Memory B cell (primary cell): ENCODE measurements around the gene DVL2.
A peak's percentile ranks its signal among the peaks of the same experiment; 100 is the strongest.

ENCODE experiments used
- ATAC-seq: fragments of 150-1000 bp; cut with Tn5 transposase; 2 replicates; pipeline ENCODE4 v1.10.0; 2021; ENCODE audit warnings: low read depth, mild to moderate bottlenecking, moderate library complexity
- DNase-seq, 2 donors: peaks; one replicate each; pipeline ENCODE4 v3.0.0; 2022; ENCODE audit warnings: low spot score in 2 of 2
- H3K27ac Mint-ChIP-seq: one replicate; pipeline ENCODE4 v1.8.0; 2022; ENCODE audit warnings: mild to moderate bottlenecking, moderate library complexity, mixed read lengths
- H3K27me3 Mint-ChIP-seq: one replicate; pipeline ENCODE4 v1.8.0; 2022; ENCODE audit warnings: mixed read lengths
- H3K36me3 Mint-ChIP-seq: one replicate; pipeline ENCODE4 v1.8.0; 2022; ENCODE audit warnings: mild to moderate bottlenecking, mixed read lengths
- H3K4me1 Mint-ChIP-seq: one replicate; pipeline ENCODE4 v1.8.0; 2022; ENCODE audit warnings: mixed read lengths
- H3K4me3 Mint-ChIP-seq: one replicate; pipeline ENCODE4 v1.8.0; 2022; ENCODE audit warnings: mild to moderate bottlenecking, moderate library complexity, mixed read lengths
- H3K9me3 Mint-ChIP-seq: one replicate; pipeline ENCODE4 v1.8.0; 2022; ENCODE audit warnings: mixed read lengths

The DVL2 gene

GRCh38 chr17:7222093-7222971, 12.0 kb downstream of the DVL2 start:
- DNase-seq (no peak), ATAC-seq (no peak)
- Mint-ChIP-seq H3K9me3 (no peaks in the 10 kb centered on the region), H3K36me3 (peaks cover 14% of the 10 kb centered on the region), H3K4me3 (no peak overlapping the region), H3K27me3 (no peaks in the 10 kb centered on the region), H3K4me1 (peaks cover 20% of the 10 kb centered on the region), H3K27ac (peak overlapping the region; percentile 29)

GRCh38 chr17:7221278-7222092, 12.8 kb downstream of the DVL2 start:
- Mint-ChIP-seq H3K27ac (peak overlapping the region; percentile 86), H3K27me3 (no peaks in the 10 kb centered on the region), H3K4me3 (peak overlapping the region; percentile 95), H3K9me3 (no peaks in the 10 kb centered on the region), H3K4me1 (peaks cover 23% of the 10 kb centered on the region), H3K36me3 (peaks cover 12% of the 10 kb centered on the region)
- DNase-seq (no peak), ATAC-seq (no peak)

GRCh38 chr17:7220593-7221277, 13.6 kb downstream of the DVL2 start:
- ATAC-seq = peak; percentile 68
- peaks cover 4% of the 10 kb centered on the region for H3K27me3 Mint-ChIP-seq
- H3K9me3 Mint-ChIP-seq = no peaks in the 10 kb centered on the region
- peak in 1 of 2 donors; percentile 38 for DNase-seq
- peaks cover 9% of the 10 kb centered on the region for H3K36me3 Mint-ChIP-seq
- peak overlapping the region; percentile 95 for H3K4me3 Mint-ChIP-seq
- peak overlapping the region; percentile 86 for H3K27ac Mint-ChIP-seq
- peaks cover 30% of the 10 kb centered on the region for H3K4me1 Mint-ChIP-seq

GRCh38 chr17:7219812-7220592, 14.3 kb downstream of the DVL2 start, which contains the start of the genes ACADVL and DLG4:
ACADVL (plus strand) TSS chr17:7219938; CDS start chr17:7219985, 47 bp downstream.
DLG4 (minus strand) TSS chr17:7219836.
- Mint-ChIP-seq H3K4me1 (peaks cover 33% of the 10 kb centered on the region), H3K27ac (peak within 1 kb of the TSS; percentile 86), H3K9me3 (no peaks in the 10 kb centered on the region), H3K4me3 (peak within 1 kb of the TSS; percentile 95), H3K27me3 (peaks cover 4% of the 10 kb centered on the region), H3K36me3 (peaks cover 9% of the 10 kb centered on the region)
- DNase-seq (peak; percentile 40 to 69), ATAC-seq (peak; percentile 69)

GRCh38 chr17:7219229-7219811, 15.0 kb downstream of the DVL2 start:
- DNase-seq (no peak), ATAC-seq (no peak)
- peaks cover 39% of the 10 kb centered on the region for H3K4me1 Mint-ChIP-seq

GRCh38 chr17:7218758-7219157, 15.6 kb downstream of the DVL2 start:
- peak overlapping the region; percentile 57 for H3K4me3 Mint-ChIP-seq
- DNase-seq = no peak
- H3K27ac Mint-ChIP-seq = no peak overlapping the region
- H3K4me1 Mint-ChIP-seq = peaks cover 44% of the 10 kb centered on the region
- H3K9me3 Mint-ChIP-seq = no peaks in the 10 kb centered on the region
- peaks cover 5% of the 10 kb centered on the region for H3K36me3 Mint-ChIP-seq
- H3K27me3 Mint-ChIP-seq = peaks cover 4% of the 10 kb centered on the region
- no peak for ATAC-seq

More at GRCh38 chr17:7219229-7219811, 15.0 kb downstream of the DVL2 start:
- peaks cover 4% of the 10 kb centered on the region for H3K27me3 Mint-ChIP-seq
- H3K36me3 Mint-ChIP-seq = peaks cover 9% of the 10 kb centered on the region
- H3K9me3 Mint-ChIP-seq = no peaks in the 10 kb centered on the region
- peak overlapping the region; percentile 95 for H3K4me3 Mint-ChIP-seq
- H3K27ac Mint-ChIP-seq = peak overlapping the region; percentile 86

- no peaks in the 10 kb centered on the region for H3K36me3 Mint-ChIP-seq
- H3K4me3 Mint-ChIP-seq = peak overlapping the region; percentile 46
- peaks cover 6% of the 10 kb centered on the region for H3K27me3 Mint-ChIP-seq
- peaks cover 50% of the 10 kb centered on the region for H3K4me1 Mint-ChIP-seq
- DNase-seq = no peak
- no peak for ATAC-seq
- H3K27ac Mint-ChIP-seq = no peak overlapping the region
- H3K9me3 Mint-ChIP-seq = no peaks in the 10 kb centered on the region
Measured at GRCh38 chr17:7218166-7218565, 16.2 kb downstream of the DVL2 start.

- ATAC-seq = no peak
- no peak overlapping the region for H3K27ac Mint-ChIP-seq
- H3K9me3 Mint-ChIP-seq = no peaks in the 10 kb centered on the region
- peak overlapping the region; percentile 47 for H3K4me3 Mint-ChIP-seq
- H3K4me1 Mint-ChIP-seq = peaks cover 50% of the 10 kb centered on the region
- DNase-seq = no peak
- no peaks in the 10 kb centered on the region for H3K36me3 Mint-ChIP-seq
- peaks cover 6% of the 10 kb centered on the region for H3K27me3 Mint-ChIP-seq
Measured at GRCh38 chr17:7217113-7217987, 17.0 kb downstream of the DVL2 start.

GRCh38 chr17:7216242-7217112, 17.8 kb downstream of the DVL2 start:
- DNase-seq = no peak
- Mint-ChIP-seq H3K36me3 (no peaks in the 10 kb centered on the region), H3K4me3 (peak overlapping the region; percentile 21), H3K27me3 (peaks cover 9% of the 10 kb centered on the region), H3K27ac (peak overlapping the region; percentile 90), H3K9me3 (no peaks in the 10 kb centered on the region), H3K4me1 (peaks cover 48% of the 10 kb centered on the region)
- ATAC-seq = no peak

GRCh38 chr17:7215652-7216180, 18.6 kb downstream of the DVL2 start:
- Mint-ChIP-seq H3K4me1 (peaks cover 42% of the 10 kb centered on the region), H3K9me3 (no peaks in the 10 kb centered on the region), H3K4me3 (peak overlapping the region; percentile 21), H3K27me3 (peaks cover 9% of the 10 kb centered on the region), H3K36me3 (no peaks in the 10 kb centered on the region), H3K27ac (peak overlapping the region; percentile 90)
- no peak for ATAC-seq
- no peak for DNase-seq

- H3K27me3 Mint-ChIP-seq = peaks cover 9% of the 10 kb centered on the region
- peaks cover 38% of the 10 kb centered on the region for H3K4me1 Mint-ChIP-seq
- H3K4me3 Mint-ChIP-seq = peak overlapping the region; percentile 96
- no peak for ATAC-seq
- no peaks in the 10 kb centered on the region for H3K9me3 Mint-ChIP-seq
- peak overlapping the region; percentile 98 for H3K27ac Mint-ChIP-seq
- no peaks in the 10 kb centered on the region for H3K36me3 Mint-ChIP-seq
- DNase-seq = no peak
Measured at GRCh38 chr17:7215136-7215638, 19.1 kb downstream of the DVL2 start.
